AG04450 (cell line): Measurements from ENCODE around the gene CDPF1. TPM values are rescaled to one million over a fixed set of nuclear protein-coding genes. Genes with fewer than 3 reads are reported as not detected.

Experiments used
- CTCF ChIA-PET: fragments of 300-600, 350-600 bp; formaldehyde crosslinking; extraction: SDS; loops from one replicate; lab custom pipeline; 2022; ENCODE audit warnings: antibody characterized with exemption, inconsistent platforms; lab: Charles Lee
- POLR2A ChIA-PET: fragments of 350-600 bp; formaldehyde crosslinking; extraction: SDS; loops from one replicate; lab custom pipeline; 2021; ENCODE audit warnings: antibody characterized with exemption, inconsistent platforms; lab: Yijun Ruan, JAX
- DNase-seq: peaks from one replicate; pipeline ENCODE4 v3.0.0-alpha.2; 2011; ENCODE audit warnings: low read depth, low spot score
- H3K27ac ChIP-seq: one replicate; pipeline ENCODE4 v1.5.1; 2012; ENCODE audit warnings: low read depth, low read length, control low read depth
- H3K27me3 ChIP-seq: one replicate; pipeline ENCODE4 v1.6.0; 2012; ENCODE audit warnings: low read length; ENCODE audit not compliant: control insufficient read depth, insufficient read depth
- H3K4me3 ChIP-seq: 2 replicates; pipeline ENCODE4 v1.5.1; 2011; ENCODE audit warnings: mild to moderate bottlenecking, low read depth, low read length, control low read depth
- H3K9me3 ChIP-seq: 2 replicates; pipeline ENCODE4 v1.5.1; 2012; ENCODE audit warnings: low read length; ENCODE audit not compliant: control insufficient read depth, insufficient read depth
- polyA plus RNA-seq: library from polyadenylated mRNA; depleted of rRNA; stranded (reverse); fragments of >200 nt; gene quantifications from 2 replicates; pipeline ENCODE4 v1.2.3, GENCODE V29; 2011
- TF ChIP-seq, protein P1 (sequence below): IDR thresholded peaks from 2 replicates; pipeline ENCODE4 v1.5.1; 2011; ENCODE audit warnings: low read depth, low read length, control low read depth, inconsistent platforms

Gene CDPF1
- polyA plus RNA-seq, 1 experiment = 7.7 TPM

- ChIA-PET POLR2A (no interaction called here), CTCF (interaction anchor here (1.8 kb wide), 1 partner anchor 257 kb away, joined by 5 read pairs; no protein-coding TSS in a partner anchor)
- Histone ChIP-seq H3K27ac (no peak overlapping the region), H3K9me3 (peaks cover 3% of the 10 kb centered on the region; the same call in 1 of the 2 replicates), H3K27me3 (no peaks in the 10 kb centered on the region), H3K4me3 (no peak overlapping the region)
- TF ChIP-seq, protein P1, sequence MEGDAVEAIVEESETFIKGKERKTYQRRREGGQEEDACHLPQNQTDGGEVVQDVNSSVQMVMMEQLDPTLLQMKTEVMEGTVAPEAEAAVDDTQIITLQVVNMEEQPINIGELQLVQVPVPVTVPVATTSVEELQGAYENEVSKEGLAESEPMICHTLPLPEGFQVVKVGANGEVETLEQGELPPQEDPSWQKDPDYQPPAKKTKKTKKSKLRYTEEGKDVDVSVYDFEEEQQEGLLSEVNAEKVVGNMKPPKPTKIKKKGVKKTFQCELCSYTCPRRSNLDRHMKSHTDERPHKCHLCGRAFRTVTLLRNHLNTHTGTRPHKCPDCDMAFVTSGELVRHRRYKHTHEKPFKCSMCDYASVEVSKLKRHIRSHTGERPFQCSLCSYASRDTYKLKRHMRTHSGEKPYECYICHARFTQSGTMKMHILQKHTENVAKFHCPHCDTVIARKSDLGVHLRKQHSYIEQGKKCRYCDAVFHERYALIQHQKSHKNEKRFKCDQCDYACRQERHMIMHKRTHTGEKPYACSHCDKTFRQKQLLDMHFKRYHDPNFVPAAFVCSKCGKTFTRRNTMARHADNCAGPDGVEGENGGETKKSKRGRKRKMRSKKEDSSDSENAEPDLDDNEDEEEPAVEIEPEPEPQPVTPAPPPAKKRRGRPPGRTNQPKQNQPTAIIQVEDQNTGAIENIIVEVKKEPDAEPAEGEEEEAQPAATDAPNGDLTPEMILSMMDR = no peak
- DNase-seq = no peak
Observed at GRCh38 chr22:46251816-46252380, 1.8 kb upstream of the CDPF1 start.

DNA sequence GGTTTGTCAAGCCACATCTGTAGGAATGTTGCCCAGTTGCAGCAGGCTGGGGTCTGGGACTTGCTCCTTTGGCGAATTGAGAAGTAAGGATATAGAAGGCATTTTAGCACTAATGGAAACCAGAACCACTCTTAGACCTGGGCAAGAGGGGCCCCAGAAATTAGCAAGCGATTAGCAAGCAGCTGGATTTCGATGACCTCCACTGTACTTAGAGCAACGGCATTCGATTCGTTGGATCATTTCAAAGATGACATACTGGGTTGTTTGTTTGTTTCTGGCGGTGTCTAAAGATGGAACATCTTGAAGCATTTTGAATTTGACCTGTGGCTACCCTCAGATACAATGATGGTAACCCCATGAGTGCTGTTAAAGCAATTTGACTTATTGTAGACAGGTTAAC, 1.2 kb upstream of the CDPF1 start:
- Histone ChIP-seq H3K27ac (no peak overlapping the region), H3K27me3 (no peaks in the 10 kb centered on the region), H3K9me3 (peaks cover 3% of the 10 kb centered on the region; the same call in 1 of the 2 replicates), H3K4me3 (peak overlapping the region; percentile 86)
- POLR2A ChIA-PET = interaction anchor here (1.2 kb wide), 1 partner anchor 44 kb away, joined by 3 read pairs; no protein-coding TSS in a partner anchor
- DNase-seq = no peak
- CTCF ChIA-PET = interaction anchor here (1.8 kb wide), 1 partner anchor 257 kb away, joined by 5 read pairs; no protein-coding TSS in a partner anchor
- TF ChIP-seq, protein P1 = no peak

- DNase-seq = no peak
- ChIA-PET POLR2A (interaction anchor here (0.5 to 1.3 kb wide), 5 partner anchors 18 to 520 kb away, joined by 3 to 8 read pairs (median 4); no protein-coding TSS in a partner anchor), CTCF (no interaction called here)
- H3K9me3 ChIP-seq = peaks cover 3% of the 10 kb centered on the region; the same call in 1 of the 2 replicates
- H3K4me3 ChIP-seq = peak overlapping the region; percentile 86
- TF ChIP-seq, protein P1 = no peak
- H3K27ac ChIP-seq = no peak overlapping the region
- no peaks in the 10 kb centered on the region for H3K27me3 ChIP-seq
Observed at GRCh38 chr22:46250783-46251125, 661 bp upstream of the CDPF1 start.

DNA sequence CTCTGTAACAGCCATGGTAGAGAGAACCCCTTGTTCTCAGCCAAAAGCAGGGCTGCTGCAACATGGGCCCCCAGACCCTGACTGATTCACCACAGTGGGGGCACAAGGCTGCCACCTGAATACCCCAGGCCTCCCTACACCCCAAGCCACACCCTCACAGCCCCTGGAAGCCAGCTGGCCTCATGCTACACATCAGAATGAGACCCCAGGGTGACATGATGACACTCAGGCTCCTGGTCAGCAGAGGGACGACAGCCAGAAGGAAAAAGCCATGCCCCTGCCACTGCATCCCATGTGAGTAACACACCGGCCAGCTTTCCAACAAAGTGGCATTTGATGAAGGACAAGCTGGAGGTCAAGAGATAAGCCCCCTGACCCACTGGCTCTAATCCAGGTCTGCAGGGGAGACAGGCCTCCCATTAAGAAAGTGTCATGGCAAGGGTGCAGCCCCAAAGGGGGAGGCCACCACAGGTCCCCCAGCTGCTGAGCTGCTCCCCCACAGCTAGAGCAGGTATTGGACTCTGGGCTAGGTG, 2.6 kb downstream of the CDPF1 start:
- no peak overlapping the region for H3K27ac ChIP-seq
- no peak for DNase-seq
- POLR2A ChIA-PET = no interaction called here
- no peaks in the 10 kb centered on the region for H3K27me3 ChIP-seq
- TF ChIP-seq, protein P1 = no peak
- peaks cover 3% of the 10 kb centered on the region; the same call in 1 of the 2 replicates for H3K9me3 ChIP-seq
- H3K4me3 ChIP-seq = no peak overlapping the region
- CTCF ChIA-PET = interaction anchor here (0.5 kb wide), 1 partner anchor 241 kb away, joined by 3 read pairs; no protein-coding TSS in a partner anchor

- ChIA-PET CTCF (interaction anchor here (0.6 to 1.4 kb wide), 3 partner anchors 22 to 252 kb away, joined by 3 read pairs; partner anchors contain the start of gene TTC38), POLR2A (no interaction called here)
- TF ChIP-seq, protein P1 = no peak
- Histone ChIP-seq H3K27ac (no peak overlapping the region), H3K4me3 (no peak overlapping the region), H3K27me3 (no peaks in the 10 kb centered on the region), H3K9me3 (peaks cover 3% of the 10 kb centered on the region; the same call in 1 of the 2 replicates)
- no peak for DNase-seq
Observed at GRCh38 chr22:46246178-46246577, 3.9 kb downstream of the CDPF1 start.
